Right hindlimb (tissue), 1 donor: ENCODE measurements around the gene SPN.
A peak's percentile ranks its signal among the peaks of the same experiment; 100 is the strongest.
"Not testable (repeated sequence)": the region's sequence is repeated elsewhere in the genome, so short reads cannot be mapped to it uniquely, and the experiment has no call there.

Source experiments
- DNase-seq: peaks from one replicate; pipeline ENCODE4 v3.0.0-alpha.2; 2018

The SPN gene, protein sequence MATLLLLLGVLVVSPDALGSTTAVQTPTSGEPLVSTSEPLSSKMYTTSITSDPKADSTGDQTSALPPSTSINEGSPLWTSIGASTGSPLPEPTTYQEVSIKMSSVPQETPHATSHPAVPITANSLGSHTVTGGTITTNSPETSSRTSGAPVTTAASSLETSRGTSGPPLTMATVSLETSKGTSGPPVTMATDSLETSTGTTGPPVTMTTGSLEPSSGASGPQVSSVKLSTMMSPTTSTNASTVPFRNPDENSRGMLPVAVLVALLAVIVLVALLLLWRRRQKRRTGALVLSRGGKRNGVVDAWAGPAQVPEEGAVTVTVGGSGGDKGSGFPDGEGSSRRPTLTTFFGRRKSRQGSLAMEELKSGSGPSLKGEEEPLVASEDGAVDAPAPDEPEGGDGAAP

DNA sequence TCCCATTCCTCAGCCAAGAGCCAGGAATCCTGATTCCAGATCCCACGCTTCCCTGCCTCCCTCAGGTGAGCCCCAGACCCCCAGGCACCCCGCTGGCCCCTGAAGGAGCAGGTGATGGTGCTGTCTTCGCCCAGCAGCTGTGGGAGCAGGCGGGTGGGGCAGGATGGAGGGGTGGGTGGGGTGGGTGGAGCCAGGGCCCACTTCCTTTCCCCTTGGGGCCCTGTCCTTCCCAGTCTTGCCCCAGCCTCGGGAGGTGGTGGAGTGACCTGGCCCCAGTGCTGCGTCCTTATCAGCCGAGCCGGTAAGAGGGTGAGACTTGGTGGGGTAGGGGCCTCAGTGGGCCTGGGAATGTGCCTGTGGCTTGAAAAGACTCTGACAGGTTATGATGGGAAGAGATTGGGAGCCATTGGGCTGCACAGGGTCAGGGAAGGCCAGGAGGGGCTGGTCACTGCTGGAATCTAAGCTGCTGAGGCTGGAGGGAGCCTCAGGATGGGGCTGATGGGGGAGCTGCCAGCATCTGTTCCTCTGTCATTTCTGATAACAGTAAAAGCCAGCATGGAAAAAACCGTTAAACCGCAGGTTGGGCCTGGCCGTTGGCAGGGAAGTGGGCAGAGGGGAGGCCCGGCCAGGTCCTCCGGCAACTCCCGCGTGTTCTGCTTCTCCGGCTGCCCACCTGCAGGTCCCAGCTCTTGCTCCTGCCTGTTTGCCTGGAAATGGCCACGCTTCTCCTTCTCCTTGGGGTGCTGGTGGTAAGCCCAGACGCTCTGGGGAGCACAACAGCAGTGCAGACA lies at the start of gene SPN:
TSS of gene SPN (plus strand) at position 232 of the 791 bp plus-strand sequence. CDS start at position 714, 482 bp downstream.
- no peak for DNase-seq

DNA sequence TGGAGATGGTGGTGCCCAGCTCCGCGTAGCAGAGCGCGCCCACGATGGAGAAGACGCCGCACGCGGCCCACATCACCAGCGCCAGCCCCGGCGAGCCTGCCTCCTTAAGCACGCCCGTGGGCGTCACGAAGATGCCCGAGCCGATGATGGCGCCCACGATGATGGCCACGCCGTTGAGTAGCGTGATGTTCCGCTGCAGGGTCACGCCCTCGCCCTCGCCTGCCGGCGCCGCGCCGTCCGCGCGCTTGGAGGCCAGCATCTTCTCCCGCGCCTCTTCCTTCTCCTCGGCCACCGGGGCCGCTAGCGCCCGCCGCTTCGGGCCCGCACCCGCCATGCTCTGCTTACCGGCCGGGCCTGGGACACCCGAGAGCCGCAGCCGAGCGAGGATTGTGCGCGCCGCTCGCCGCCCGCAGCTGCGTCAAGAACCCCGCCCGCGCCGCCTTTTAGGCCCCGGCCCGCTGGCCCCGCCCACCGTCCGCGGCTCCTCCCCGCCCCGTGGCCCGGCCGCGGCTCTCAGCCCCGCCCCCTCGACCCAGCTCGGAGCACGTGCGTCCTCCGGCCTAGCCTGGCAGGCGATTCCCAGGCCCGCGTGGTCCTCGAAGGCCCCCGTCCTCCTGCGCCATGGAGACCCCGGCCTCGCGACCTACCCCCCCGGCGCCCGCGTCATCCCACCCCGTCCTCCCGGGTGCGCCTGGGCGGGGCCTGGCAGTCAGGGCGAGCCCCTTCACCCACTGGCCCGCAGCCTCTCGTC lies 49.6 kb upstream of the SPN start:
- peak; percentile 89 for DNase-seq

DNA sequence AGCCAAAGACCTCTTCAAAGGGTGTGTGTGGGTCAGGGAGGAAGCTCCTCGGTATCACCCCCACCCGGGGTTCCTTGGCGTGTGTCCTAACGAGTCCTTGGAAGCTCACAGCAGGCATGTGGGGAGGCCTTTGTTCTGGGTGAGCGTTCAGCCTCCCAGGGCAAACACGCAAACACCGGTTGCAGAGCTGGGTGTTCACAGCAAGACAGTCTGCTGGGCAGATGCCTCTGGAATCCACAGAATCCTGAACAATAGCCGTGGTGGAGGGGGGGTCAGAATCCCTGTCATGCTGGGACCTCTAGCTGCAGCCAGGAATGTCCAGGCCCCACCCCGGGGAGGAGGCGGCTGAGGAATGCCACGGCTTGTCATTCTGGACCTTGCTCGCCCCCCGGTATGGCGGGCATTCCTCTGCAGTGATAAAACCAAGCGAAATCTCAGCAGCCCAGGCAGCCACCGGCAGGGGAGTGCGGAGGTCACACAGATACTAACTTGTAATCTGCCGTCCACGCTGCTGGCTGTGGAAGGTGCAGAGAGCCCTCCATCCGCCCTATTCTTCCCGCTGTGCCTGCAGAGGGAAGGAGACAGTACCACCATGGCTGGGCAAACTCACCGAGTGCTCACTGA lies 48.2 kb upstream of the SPN start:
- DNase-seq, result not testable (repeated sequence)

DNA sequence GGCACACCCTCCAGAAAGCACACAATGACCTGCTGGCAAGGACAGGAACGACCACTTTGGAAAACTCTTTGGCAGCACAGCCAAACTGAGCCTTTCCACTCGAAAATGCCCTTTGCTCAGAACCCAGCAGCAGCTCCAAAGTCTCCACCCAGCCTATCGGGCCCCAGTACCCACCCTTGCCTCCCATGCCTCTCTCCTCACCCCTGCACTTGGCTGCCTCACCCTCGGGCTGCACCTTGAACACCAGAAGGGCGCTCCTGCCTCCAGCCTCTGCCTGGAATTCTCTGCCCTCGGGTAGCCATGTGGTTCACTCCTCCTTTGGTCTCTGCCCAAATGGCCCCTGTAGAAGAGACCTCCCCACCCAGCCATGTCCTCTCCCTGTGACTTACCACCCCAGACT lies 46.9 kb upstream of the SPN start:
- DNase-seq, result not testable (repeated sequence)

DNA sequence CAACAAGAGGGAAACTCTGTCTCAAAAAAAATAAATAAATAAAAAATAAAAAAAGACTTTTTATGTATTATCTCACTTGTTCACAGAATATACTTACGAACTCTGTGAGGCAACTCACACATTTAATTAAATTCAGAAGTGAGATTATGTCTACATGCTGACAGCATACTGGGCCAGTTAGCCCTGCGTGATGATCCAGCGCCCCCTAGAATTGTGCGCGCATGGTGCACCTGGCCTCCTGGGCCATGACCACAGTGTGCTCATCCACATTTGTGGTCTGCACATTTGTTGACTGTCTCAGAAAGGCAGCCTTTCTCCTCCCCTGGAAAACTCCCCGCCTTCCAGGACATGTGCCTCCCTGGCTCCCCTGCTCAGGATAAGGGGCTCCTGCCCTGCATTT lies 42.5 kb upstream of the SPN start:
- DNase-seq, result not testable (repeated sequence)

DNA sequence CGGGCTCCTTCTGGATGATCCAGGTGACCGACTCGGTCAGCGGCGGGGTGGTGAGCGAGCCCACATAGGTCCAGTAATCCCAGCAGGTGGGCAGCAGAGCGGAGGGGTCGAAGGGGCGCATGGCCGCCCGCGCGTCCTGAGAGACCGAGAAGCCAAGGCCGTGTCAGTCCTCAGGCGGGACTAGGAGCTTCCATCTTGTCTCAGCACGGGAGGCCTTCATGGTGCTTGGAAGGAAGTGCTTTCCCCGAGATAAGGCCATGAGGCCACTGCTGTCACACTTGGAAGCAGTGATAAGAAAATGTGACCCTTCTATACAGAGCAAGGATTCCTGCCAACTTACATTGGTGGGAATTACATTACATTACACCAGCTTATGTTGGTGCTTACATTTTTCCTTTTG lies 40.3 kb upstream of the SPN start:
- not testable (repeated sequence) for DNase-seq

DNA sequence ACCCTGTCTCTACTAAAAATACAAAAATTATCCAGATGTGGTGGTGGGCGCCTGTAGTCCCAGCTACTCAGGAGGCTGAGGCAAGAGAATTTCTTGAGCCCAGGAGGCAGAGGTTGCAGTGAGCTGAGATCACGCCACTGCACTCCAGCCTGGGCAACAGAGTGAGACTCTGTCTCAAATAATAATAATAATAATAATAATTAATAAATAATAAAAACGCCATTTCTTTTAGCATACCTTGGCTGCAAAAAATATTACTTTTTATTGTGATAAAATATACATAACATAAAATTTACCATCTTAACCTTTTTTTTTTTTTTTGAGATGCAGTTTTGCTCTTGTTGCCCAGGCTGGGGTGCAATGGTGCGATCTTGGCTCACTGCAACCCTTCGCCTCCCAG lies 39.8 kb upstream of the SPN start:
- DNase-seq, result not testable (repeated sequence)

DNA sequence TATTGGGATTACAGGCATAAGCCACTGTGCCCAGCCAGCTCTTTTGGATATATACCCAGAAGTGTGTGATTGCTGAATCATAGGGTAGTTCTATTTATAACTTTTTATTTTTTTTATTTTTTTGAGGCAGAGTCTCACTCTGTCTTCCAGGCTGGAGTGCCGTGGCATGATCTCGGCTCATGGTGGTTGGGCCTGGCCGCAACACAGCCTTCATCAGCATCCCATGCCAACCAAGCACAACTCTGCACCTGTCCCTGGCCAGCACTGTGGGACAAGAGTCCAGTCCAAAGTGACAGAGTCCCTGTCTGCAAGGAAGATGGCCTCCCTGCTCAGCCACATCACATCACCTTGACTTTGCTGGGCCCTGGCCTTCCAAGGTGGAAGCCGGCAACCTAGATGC lies 37.9 kb upstream of the SPN start:
- DNase-seq, result not testable (repeated sequence)

DNA sequence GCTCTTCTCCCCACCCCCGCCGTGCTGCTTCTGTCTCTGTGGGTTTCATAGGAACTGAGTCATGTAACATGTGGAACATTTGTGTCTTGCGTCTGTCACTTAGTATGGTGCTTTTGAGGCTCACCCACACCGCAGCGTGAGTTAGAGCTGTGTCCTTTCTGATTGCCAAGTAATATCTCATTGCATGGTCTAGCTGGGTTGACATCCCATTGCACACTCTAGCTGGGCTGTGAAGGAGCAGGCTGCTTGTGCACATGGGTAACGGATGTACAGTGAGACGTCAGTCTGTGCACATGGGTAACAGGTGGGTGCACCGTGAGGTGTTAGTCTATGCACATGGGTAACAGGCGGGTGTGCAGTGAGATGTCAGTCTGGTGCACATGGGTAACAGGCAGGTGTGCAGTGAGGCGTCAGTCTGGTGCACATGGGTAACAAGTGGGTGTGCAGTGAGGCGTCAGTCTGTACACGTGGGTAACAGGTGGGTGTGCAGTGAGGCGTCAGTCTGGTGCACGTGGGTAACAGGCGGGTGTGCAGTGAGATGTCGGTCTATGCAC lies 36.2 kb upstream of the SPN start:
- not testable (repeated sequence) for DNase-seq

DNA sequence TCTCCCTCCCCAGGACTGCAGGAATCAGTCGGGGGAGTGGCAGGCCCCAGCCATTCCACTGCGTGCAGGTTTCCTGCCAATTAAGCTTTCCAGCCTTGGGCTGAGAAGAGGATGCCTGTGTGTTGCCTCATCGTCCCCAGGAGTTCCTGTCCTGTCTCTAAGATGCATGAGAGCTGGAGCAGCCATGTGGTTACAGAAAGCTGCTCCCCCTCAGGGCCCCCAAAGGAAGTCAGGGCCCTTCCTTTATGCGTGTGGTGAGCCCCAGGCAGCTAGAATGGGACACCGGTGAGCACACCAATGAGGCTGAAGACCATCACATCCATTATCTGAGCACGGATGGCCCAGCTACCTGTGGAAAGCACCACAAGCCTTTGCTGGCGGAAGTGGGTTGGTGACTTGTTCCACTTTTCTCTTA lies 35.4 kb upstream of the SPN start:
- DNase-seq, result not testable (repeated sequence)

DNA sequence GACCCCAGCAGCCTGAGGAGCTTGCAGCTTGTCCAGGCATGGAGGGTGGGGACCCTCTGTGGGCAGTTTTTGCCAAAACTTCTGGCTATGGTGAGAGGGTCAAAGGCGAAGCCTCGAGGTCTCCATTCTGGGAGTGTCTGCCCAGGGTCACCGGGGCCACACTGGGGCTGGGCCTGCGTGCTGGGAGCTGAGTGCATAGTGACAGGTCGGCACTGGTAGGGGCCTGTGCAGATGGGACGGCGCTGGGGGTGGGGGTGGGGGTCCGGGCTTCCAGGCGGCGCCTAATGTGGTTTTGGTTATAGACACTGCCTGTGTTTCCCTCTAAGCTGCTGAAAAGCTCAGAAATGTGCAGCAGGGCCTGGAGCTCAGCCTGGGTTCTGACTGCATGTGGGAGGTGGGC lies 34.3 kb upstream of the SPN start:
- not testable (repeated sequence) for DNase-seq

DNA sequence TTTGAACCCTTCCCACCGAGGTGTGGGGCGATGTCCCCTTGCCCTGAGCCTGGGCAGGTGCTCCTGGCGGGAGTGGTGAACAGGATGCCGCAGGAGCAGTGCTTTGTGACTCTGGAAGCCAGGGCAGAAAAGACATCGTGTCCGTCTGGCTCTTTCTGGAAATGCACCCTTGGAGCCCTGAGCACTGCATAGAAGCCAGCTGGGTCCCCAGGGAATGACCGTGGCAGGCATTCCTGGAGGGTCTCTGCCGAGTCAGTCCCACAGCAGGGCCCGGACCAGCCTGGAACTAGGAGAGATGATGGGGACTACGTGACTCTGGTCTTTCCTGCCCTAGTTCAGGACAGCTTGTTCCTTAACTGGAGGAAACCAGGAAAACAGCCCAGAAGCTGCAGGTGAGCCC lies 33.7 kb upstream of the SPN start:
- DNase-seq, result not testable (repeated sequence)

DNA sequence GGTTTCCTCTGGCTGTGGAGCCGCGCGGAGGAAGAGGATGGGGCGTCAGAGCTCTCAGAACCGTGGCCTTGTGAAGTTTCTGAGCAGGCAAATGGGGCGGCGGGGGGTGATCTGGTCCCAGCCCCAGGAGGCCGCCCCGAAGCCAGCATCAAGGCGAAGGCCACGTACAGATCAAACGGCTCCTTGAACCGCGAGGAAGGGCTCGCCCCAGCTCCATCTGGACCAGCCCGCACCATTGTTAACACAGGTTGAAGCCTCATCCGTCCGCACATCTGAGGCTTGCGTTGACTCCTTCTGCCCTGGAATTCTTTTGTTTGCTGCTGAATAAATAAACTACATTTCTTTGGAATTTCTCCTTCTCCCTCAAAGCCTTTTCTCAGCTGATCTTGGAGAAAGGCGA lies 31.4 kb upstream of the SPN start:
- not testable (repeated sequence) for DNase-seq

DNA sequence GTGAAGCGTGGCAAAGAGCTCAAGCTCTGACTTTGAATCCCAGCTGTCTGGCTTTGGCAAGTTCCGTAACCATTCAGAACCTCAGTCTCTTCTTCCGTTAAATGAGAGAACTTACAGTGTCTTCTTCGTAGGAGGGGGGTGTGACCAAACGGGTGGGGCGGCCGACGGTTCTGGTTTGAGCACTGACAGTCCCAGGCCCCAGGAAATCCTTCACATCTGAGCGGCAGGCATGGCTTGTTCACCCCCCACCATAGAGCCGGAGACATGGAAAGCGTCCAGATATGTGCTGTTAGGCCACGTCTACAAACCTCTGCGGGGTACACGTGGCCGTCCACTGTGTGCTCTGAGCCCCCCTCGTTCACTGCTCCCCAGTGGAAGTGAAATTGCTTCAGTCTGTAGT lies 27.1 kb upstream of the SPN start:
- DNase-seq, result not testable (repeated sequence)

DNA sequence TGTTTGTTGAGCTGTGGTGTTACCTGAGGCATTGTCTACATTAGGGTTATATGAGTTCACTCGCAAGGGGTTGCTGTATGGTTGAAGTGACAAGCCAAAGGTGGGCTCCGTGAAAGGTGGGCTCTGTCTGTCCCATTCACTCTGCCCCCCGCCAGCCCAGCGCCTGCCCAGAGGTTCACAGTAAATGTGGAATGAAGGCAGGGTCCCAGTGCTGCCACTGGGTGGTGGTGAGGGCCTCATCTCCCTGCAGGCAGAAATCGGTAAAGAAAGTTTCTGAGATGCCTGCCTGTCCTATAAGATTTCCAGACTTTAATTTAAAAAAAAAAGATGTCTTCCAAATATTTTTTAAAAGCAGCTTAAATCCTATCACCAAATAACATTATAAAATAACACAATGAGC lies 26.7 kb upstream of the SPN start:
- DNase-seq, result not testable (repeated sequence)

DNA sequence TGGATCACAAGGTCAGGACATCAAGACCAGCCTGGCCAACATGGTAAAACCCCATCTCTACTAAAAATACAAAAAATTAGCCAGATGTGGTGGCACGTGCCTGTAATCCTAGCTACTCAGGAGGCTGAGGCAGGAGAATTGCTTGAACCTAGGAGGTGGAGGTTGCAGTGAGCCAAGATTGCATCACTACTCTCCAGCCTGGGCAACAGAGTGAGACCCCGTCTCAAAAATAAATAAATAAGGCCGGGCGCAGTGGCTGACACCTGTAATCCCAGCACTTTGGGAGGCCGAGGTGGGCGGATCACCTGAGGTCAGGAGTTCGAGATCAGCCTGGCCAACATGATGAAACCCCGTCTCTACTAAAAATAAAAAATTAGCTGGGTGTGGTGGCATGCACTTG lies 24.3 kb upstream of the SPN start:
- DNase-seq, result not testable (repeated sequence)

DNA sequence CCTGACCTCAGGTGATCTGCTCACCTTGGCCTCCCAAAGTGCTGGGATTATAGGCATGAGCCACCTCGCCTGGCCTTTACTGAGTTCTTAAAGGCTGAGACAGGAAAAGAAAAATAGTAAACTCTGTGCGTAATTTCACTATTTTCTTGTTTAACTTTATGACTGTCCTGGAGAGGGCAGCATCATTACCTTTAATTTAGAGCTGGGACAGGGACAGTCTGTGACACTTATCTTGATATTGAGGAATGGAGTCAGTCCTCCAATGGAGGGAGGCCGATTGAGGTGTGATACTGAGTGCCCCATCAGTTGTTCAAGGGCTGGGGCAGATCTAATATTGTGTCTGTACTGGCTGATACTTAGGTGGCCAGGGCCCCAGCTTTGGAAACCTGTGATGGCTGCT lies 21.5 kb upstream of the SPN start:
- DNase-seq, result no peak

DNA sequence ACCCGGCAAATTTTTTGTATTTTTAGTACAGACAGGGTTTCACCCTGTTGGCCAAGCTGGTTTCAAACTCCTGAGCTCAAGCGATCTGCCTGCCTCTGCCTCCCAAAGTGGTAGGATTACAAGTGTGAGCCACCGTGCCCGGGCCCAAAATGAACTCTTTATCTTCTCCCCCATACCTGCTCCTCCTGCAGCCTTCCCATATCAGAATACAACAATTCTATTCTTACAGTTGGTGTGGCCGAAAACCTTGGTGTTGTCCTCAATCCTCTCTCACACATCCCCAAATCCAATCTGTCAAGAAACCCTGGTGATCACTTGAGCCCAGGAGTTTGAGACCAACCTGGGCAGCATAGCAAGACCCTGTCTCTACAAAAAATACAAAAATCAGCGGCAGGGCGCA lies 19.5 kb upstream of the SPN start:
- no peak for DNase-seq

DNA sequence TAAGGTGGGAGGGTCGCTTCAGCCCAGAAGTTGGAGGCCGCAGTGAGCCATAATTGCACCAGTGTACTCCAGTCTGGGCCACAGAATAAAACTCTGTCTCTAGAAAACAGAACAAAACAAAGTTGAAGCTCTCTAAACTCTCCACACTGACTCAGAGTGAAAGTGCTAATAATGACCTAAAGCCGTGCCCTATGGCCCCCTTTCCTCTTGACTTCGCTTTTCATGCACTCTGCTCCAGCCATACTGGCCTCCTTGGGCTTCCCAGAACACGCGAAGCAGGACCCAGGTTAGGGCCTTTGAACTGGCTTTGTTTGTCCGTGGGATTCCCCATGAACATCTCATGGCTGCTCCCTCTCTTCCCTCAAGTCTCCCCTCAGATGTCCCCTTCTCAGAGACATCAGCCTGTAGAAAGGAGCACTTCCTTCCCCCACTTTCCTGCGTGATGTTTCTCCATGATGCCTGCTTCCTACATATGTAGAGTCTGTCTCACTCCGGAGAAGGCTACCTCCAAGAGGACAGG lies 18.6 kb upstream of the SPN start:
- DNase-seq, result no peak

DNA sequence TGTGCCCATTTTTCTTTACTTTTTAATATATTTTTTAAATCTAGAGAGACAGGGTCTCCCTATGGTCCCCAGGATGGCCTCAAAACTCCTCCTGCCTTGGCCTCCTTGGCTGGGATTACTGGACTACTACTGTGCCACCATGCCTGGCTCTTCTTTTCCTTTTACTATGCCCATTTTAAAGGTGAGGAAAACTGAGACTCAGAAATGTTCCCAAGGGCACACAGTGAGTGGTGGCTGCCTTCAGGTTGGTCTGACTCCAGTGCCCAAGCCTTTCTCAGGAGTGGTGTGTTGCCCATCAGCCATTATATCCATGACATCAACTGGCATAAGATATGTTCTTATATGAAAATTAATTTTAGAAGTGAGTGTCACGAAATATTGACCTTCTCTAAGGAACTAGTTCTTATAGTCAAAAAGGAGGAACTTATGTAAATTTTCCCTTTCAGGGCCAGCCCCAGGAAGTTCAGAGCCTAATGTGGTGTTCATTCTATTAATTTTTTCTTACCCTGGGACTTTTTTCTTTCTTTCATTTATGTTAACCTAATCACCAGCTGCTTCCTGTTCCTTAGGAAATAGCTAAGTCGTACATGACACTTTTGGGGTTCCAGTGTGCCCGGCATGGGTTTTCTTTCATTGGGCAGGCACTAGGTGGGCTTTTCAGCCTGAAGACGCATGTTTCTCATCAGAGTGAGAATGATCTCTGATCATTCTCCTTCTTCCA lies 17.9 kb upstream of the SPN start:
- no peak for DNase-seq

DNA sequence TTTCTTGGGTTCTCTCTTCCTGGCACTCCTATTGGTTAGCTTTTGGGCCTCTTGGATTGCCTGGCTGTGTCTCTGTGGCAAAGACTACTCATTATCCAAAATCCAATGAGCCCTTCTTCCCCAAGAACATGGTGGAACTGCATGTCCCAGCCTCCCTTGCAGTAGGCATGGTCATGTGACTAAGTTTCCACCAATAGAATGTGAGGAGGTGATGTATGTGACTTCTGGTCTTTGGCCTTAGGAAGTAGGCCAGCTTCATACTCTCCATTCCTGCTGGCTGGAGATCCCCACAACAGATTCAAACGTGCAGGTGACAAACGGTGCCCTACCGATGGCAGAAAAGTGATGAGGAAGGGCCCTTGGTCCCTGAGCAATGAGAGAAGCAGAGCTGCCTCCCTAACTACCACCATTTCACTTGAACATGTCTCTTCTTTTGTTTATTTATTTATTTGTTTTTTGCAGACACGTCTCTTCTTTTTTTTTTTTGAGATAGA lies 17.3 kb upstream of the SPN start:
- no peak for DNase-seq
